ENCODE results near the gene DNM3.
"Not testable (repeated sequence)": the region's sequence is repeated elsewhere in the genome, so short reads cannot be mapped to it uniquely, and the experiment has no call there.

Gene DNM3

GRCh38 chr1:172345077-172345476 is 503.8 kb downstream of the DNM3 start:
- DNase-seq: no peak

- no peak for DNase-seq
Measured at GRCh38 chr1:172347416-172347815, 506.1 kb downstream of the DNM3 start.

GRCh38 chr1:172350856-172351255 is 509.6 kb downstream of the DNM3 start:
- DNase-seq: no peak

GRCh38 chr1:172351346-172351745 is 510.0 kb downstream of the DNM3 start:
- DNase-seq: no peak

- no peak for DNase-seq
Measured at GRCh38 chr1:172351754-172352161, 510.5 kb downstream of the DNM3 start.

- no peak for DNase-seq
Measured at GRCh38 chr1:172352435-172352834, 511.1 kb downstream of the DNM3 start.

GRCh38 chr1:172354291-172355274 is 513.3 kb downstream of the DNM3 start:
- no peak for DNase-seq

GRCh38 chr1:172356620-172357019 is 515.3 kb downstream of the DNM3 start:
- DNase-seq: no peak

GRCh38 chr1:172357753-172358385 is 516.6 kb downstream of the DNM3 start:
- DNase-seq: no peak

GRCh38 chr1:172359491-172359999 is 518.2 kb downstream of the DNM3 start:
- no peak for DNase-seq

- DNase-seq: no peak
Measured at GRCh38 chr1:172360511-172360910, 519.2 kb downstream of the DNM3 start.

GRCh38 chr1:172360985-172361384 is 519.7 kb downstream of the DNM3 start:
- DNase-seq: no peak

- no peak for DNase-seq
Measured at GRCh38 chr1:172363852-172364251, 522.6 kb downstream of the DNM3 start.

- not testable (repeated sequence) for DNase-seq
Measured at GRCh38 chr1:172371646-172372045, 530.3 kb downstream of the DNM3 start.

GRCh38 chr1:172373864-172374263 is 532.6 kb downstream of the DNM3 start:
- no peak for DNase-seq

- DNase-seq: no peak
Measured at GRCh38 chr1:172375211-172375631, 533.9 kb downstream of the DNM3 start.

GRCh38 chr1:172376431-172376830 is 535.1 kb downstream of the DNM3 start:
- no peak for DNase-seq

GRCh38 chr1:172377565-172377964 is 536.3 kb downstream of the DNM3 start:
- no peak for DNase-seq

- DNase-seq: no peak
Measured at GRCh38 chr1:172378109-172378760, 536.9 kb downstream of the DNM3 start.

GRCh38 chr1:172380441-172381244 is 539.3 kb downstream of the DNM3 start:
- DNase-seq: no peak

GRCh38 chr1:172381946-172382345 is 540.6 kb downstream of the DNM3 start:
- no peak for DNase-seq

- no peak for DNase-seq
Measured at GRCh38 chr1:172382406-172382805, 541.1 kb downstream of the DNM3 start.
